GM12878 (cell line): ENCODE data around the gene CPT2. TPM values are rescaled to one million over a fixed set of nuclear protein-coding genes. Genes with fewer than 3 reads are reported as not detected.

ENCODE experiments used
- ATAC-seq: fragments of 200-7000 bp; cut with Tn5 transposase; 3 replicates; pipeline ENCODE4 v1.9.1; 2020; ENCODE audit warnings: mild to moderate bottlenecking, moderate library complexity
- BruUV-seq: library from RNA; stranded (reverse); fragments of 400-500 nt; replicated peaks from 2 replicates; lab custom pipeline; 2021; lab: Mats Ljungman, UMichigan
- CTCF ChIA-PET: fragments of 300-600 bp; sonication (Branson Sonifier 250); formaldehyde crosslinking; extraction: SDS; loops from one replicate; lab custom pipeline; 2021; ENCODE audit warnings: inconsistent platforms; lab: Yijun Ruan, JAX
- POLR2A ChIA-PET: fragments of 350-600 bp; formaldehyde crosslinking; extraction: SDS; loops from one replicate; lab custom pipeline; 2021; ENCODE audit warnings: inconsistent platforms; lab: Charles Lee
- RAD21 ChIA-PET: fragments of 300-600 bp; sonication (Branson Sonifier 250); formaldehyde crosslinking; loops from one replicate; lab custom pipeline; 2023; ENCODE audit warnings: antibody characterized with exemption; ENCODE audit not compliant: unreplicated experiment; lab: Charles Lee
- SMC1A ChIA-PET: fragments of 300-600 bp; sonication (Branson Sonifier 250); formaldehyde crosslinking; loops from one replicate; lab custom pipeline; 2023; ENCODE audit not compliant: unreplicated experiment, uncharacterized antibody; lab: Charles Lee
- DNase-seq: peaks from one replicate; pipeline ENCODE4 v3.0.0-alpha.2; 2011; ENCODE audit warnings: low read depth, low spot score
- FAIRE-seq: peaks from 3 replicates; lab custom pipeline; 2011; peaks lifted over from hg19 to GRCh38; lab: Jason Lieb, UNC
- H2AFZ ChIP-seq: 2 replicates; pipeline ENCODE4 v1.6.0; 2011; ENCODE audit warnings: low read depth, low read length, control low read depth; ENCODE audit not compliant: control insufficient read depth
- H3K27ac ChIP-seq: 2 replicates; pipeline ENCODE4 v1.5.1; 2011; ENCODE audit warnings: control low read depth; ENCODE audit not compliant: control insufficient read depth, insufficient read depth
- H3K27me3 ChIP-seq, 2 experiments: replicated peaks in 1 of 2; 2 replicates each; pipeline versions ENCODE4 v1.6.0 to v1.6.1; 2011; ENCODE audit warnings: low read length in 1 of 2; ENCODE audit not compliant: control insufficient read depth in 2 of 2, insufficient read depth in 2 of 2
- H3K36me3 ChIP-seq, 2 experiments: 2 replicates each; pipeline ENCODE4 v1.5.1; 2011; ENCODE audit warnings: low read length in 1 of 2; ENCODE audit not compliant: control insufficient read depth in 2 of 2, insufficient read depth in 2 of 2
- H3K4me1 ChIP-seq: 2 replicates; pipeline ENCODE4 v1.6.1; 2011; ENCODE audit warnings: mild to moderate bottlenecking, low read length, moderate library complexity, mixed read lengths; ENCODE audit not compliant: control insufficient read depth, insufficient read depth
- H3K4me2 ChIP-seq: 2 replicates; pipeline ENCODE4 v1.6.0; 2011; ENCODE audit warnings: control low read depth; ENCODE audit not compliant: control insufficient read depth, insufficient read depth
- H3K4me3 ChIP-seq: fragments of 200-600 bp; sonication (generic); 2 replicates; pipeline ENCODE4 v1.5.1; 2016
- H3K79me2 ChIP-seq: 2 replicates; pipeline ENCODE4 v1.6.0; 2011; ENCODE audit warnings: low read length; ENCODE audit not compliant: control insufficient read depth, insufficient read depth
- H3K9ac ChIP-seq: 2 replicates; pipeline ENCODE4 v1.8.0; 2011; ENCODE audit warnings: low read length, control low read depth, mixed read lengths; ENCODE audit not compliant: control insufficient read depth, insufficient read depth
- H3K9me3 ChIP-seq: replicated peaks from 3 replicates; pipeline ENCODE4 v1.5.1; 2011; ENCODE audit warnings: mild to moderate bottlenecking, low read length; ENCODE audit not compliant: control insufficient read depth, insufficient read depth
- H4K20me1 ChIP-seq: 2 replicates; pipeline ENCODE4 v1.6.0; 2011; ENCODE audit not compliant: control insufficient read depth, insufficient read depth
- ASH2L ChIP-seq: fragments of 300-600, 200-600 bp; sonication (generic); IDR thresholded peaks from 2 replicates; pipeline ENCODE4 v1.6.1; 2017; ENCODE audit warnings: low read depth, mild to moderate bottlenecking, borderline replicate concordance
- BHLHE40 ChIP-seq, 2 experiments: fragments of 450-650 bp in 1 of 2; IDR thresholded peaks; 2 replicates each; pipeline ENCODE4 v1.6.1; 2011 to 2017; ENCODE audit warnings: low read depth in 2 of 2, borderline replicate concordance in 1 of 2, improper control_type of control experiment in 1 of 2, low read length in 1 of 2, mild to moderate bottlenecking in 1 of 2
- CBFB ChIP-seq: IDR thresholded peaks from 2 replicates; pipeline ENCODE4 v1.6.1; 2016; ENCODE audit warnings: antibody characterized with exemption, low read depth
- CBX5 ChIP-seq: sonication (generic); IDR thresholded peaks from 2 replicates; pipeline ENCODE4 v1.6.1; 2016; ENCODE audit warnings: low read depth, moderate library complexity, mild to moderate bottlenecking, inconsistent platforms
- CREM ChIP-seq: IDR thresholded peaks from 2 replicates; pipeline ENCODE4 v1.6.1; 2014; ENCODE audit warnings: antibody characterized with exemption, low read depth
- DPF2 ChIP-seq: fragments of 450-650 bp; IDR thresholded peaks from 2 replicates; pipeline ENCODE4 v1.6.1; 2017; ENCODE audit warnings: mild to moderate bottlenecking
- MTA3 ChIP-seq: IDR thresholded peaks from 2 replicates; pipeline ENCODE4 v1.6.1; 2012; ENCODE audit warnings: low read length, inconsistent platforms, borderline replicate concordance
- SMC3 ChIP-seq: IDR thresholded peaks from 2 replicates; pipeline ENCODE4 v1.6.1; 2011; ENCODE audit warnings: low read length, improper control_type of control experiment, borderline replicate concordance
- SREBF2 ChIP-seq: IDR thresholded peaks from 2 replicates; pipeline ENCODE4 v1.6.1; 2012; ENCODE audit warnings: mild to moderate bottlenecking, low read length
- TCF12 ChIP-seq: IDR thresholded peaks from 2 replicates; pipeline ENCODE4 v1.6.1; 2011; ENCODE audit warnings: low read depth, mild to moderate bottlenecking, low read length
- TCF7 ChIP-seq: IDR thresholded peaks from 2 replicates; pipeline ENCODE4 v1.6.1; 2014; ENCODE audit warnings: antibody characterized with exemption, borderline replicate concordance
- WGBS: methylation state at CpG from one replicate; pipeline ENCODE4 v1.1.6; 2016; ENCODE audit warnings: low lambda C conversion rate; ENCODE audit not compliant: insufficient replicate concordance, insufficient coverage; ENCODE audit errors: missing lambda C conversion rate; 5-methylcytosine and 5-hydroxymethylcytosine counted together
- in situ Hi-C: fragments of 300-500 bp; cut with MboI; formaldehyde crosslinking; loops from 9 replicates; pipeline ENCODE4 v1.14.3; 2018; ENCODE audit warnings: mixed read lengths
- intact Hi-C: fragments of 100-400 bp; cut with micrococcal nuclease; formaldehyde crosslinking; loops from one replicate; pipeline ENCODE4 v1.14.2; 2022; ENCODE audit not compliant: unreplicated experiment
- polyA plus RNA-seq, 11 experiments: library from polyadenylated mRNA; depleted of rRNA in 4 of 11; unstranded in 6 of 11; stranded (reverse) in 5 of 11; fragments of >200 nt; fragmentation: Nextera tagmentation in 4 of 11; fragmentation: Illumina TruSeq in 1 of 11; extraction: Ambion mirVana in 4 of 11; extraction: Trizol in 1 of 11; gene quantifications; 1 replicate in 1 of 11; 2 replicates in 10 of 11; pipeline versions ENCODE4 v1.2.1 to v1.2.3, GENCODE V29; 2011 to 2016; ENCODE audit warnings: inconsistent platforms in 2 of 11, missing spikeins in 2 of 11, low read depth in 1 of 11
- total RNA-seq, 4 experiments: library from RNA; depleted of rRNA in 3 of 4; stranded (reverse); fragments of >200 nt in 3 of 4; fragmentation: Illumina TruSeq in 1 of 4; extraction: Trizol in 1 of 4; gene quantifications; 2 replicates each; pipeline versions ENCODE4 v1.2.1 to v1.2.3, GENCODE V29; 2013 to 2021
- TF ChIP-seq, protein P1 (sequence below): IDR thresholded peaks from 2 replicates; pipeline ENCODE4 v1.6.1; 2011; ENCODE audit warnings: mild to moderate bottlenecking, low read depth, low read length, moderate library complexity; ENCODE audit not compliant: insufficient replicate concordance

The CPT2 gene
- total and polyA plus RNA-seq, 10 of the 15 experiments (the other 5 are each of a cell fraction or from before 2014, with no cell fraction given): 10.1 to 36.2 (median 26.3) TPM

DNA sequence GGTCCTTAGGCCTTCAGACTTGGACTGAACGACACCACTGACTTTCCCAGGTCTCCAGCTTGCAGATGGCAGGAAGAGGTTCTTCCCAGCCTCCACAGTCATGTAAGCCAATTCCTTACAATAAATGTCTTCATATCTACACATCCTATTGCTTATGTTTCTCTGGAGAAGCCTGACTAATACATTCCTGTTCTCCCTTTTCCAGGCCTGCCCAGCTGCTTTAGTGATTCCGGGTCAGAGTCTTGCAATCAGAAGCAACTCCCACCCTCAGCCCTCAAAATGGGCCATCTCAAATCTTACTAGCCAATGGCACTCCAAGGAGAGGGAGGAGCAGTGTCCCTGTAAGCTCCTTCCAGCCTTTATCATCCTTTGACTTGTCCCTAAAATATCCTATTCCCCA lies 16.4 kb upstream of the CPT2 start (continued):
- TF ChIP-seq, protein P1, sequence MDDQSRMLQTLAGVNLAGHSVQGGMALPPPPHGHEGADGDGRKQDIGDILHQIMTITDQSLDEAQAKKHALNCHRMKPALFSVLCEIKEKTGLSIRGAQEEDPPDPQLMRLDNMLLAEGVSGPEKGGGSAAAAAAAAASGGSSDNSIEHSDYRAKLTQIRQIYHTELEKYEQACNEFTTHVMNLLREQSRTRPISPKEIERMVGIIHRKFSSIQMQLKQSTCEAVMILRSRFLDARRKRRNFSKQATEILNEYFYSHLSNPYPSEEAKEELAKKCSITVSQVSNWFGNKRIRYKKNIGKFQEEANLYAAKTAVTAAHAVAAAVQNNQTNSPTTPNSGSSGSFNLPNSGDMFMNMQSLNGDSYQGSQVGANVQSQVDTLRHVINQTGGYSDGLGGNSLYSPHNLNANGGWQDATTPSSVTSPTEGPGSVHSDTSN: no peak
- TF ChIP-seq CREM (no peak), CBFB (no peak), TCF7 (no peak), BHLHE40 (IDR thresholded peaks at IDR 0.05; ENCODE audit: borderline replicate concordance in 1 of 2, low read depth in 2 of 2, low read length in 1 of 2) (no peak), CBX5 (no peak), ASH2L (no peak), DPF2 (no peak)

DNA sequence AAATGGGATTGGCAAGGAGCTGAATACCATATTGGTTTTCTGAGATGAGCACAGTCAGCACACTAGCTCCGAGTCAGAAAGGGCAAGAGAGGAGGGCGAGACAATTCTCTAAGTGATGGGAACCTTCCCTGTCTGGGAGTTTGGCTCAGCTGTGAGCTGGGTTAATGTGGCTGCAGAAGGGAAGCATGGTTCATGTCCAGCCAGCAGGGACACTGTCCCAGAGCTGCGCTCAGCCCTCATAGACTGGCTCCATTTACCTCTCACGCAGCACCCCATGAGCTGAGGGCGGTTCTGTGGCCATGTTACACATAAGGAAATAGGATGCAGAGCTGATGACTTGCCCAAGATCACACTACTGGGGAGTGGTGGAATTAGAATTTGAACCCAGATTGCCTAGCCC lies 15.7 kb upstream of the CPT2 start:
- FAIRE-seq (no peak), ATAC-seq (no peak), DNase-seq (no peak)
- Histone ChIP-seq H3K4me3 (no peak overlapping the region), H3K4me2 (no peak overlapping the region), H4K20me1 (no peaks in the 10 kb centered on the region), H2AFZ (no peak overlapping the region), H3K27me3 (no peaks in the 10 kb centered on the region; a peak in 1 of 4 replicates), H3K9me3 (no peaks in the 10 kb centered on the region; the same call in 2 of the 3 replicates), H3K36me3 (no peaks in the 10 kb centered on the region), H3K9ac (no peak overlapping the region), H3K79me2 (no peaks in the 10 kb centered on the region), H3K4me1 (no peaks in the 10 kb centered on the region), H3K27ac (no peak overlapping the region)
- RAD21 ChIA-PET: interaction anchor here (0.6 kb wide), 1 partner anchor 339 kb away, joined by 3 read pairs; the partner anchor contains the start of gene ZYG11A
- TF ChIP-seq TCF12 (no peak), MTA3 (no peak), CBFB (no peak), SMC3 (no peak), SREBF2 (no peak)
- intact Hi-C loops: no loop called here
- SMC1A ChIA-PET: interaction anchor here (1.1 to 1.2 kb wide), 2 partner anchors 8 to 262 kb away, joined by 3 to 5 read pairs; no protein-coding TSS in a partner anchor
- POLR2A ChIA-PET: interaction anchor here (1.5 to 2.1 kb wide), 2 partner anchors 14 to 259 kb away, joined by 4 to 7 read pairs; partner anchors contain the start of gene ECHDC2
- in situ Hi-C loops: loop anchor here (25.0 kb wide), 1 partner anchor 269 kb away; the partner anchor contains the start of gene ECHDC2
- CTCF ChIA-PET: interaction anchor here (0.6 to 4.2 kb wide), 14 partner anchors 7 to 350 kb away, joined by 3 to 32 read pairs (median 4); no protein-coding TSS in a partner anchor
- BruUV-seq: no TSS peak
- WGBS: 43% methylated on average over 5 of the region's 5 CpGs
